SK-N-SH (cell line): ENCODE measurements around the gene ZNF496. TPM values are rescaled to one million over a fixed set of nuclear protein-coding genes. Genes with fewer than 3 reads are reported as not detected.

ENCODE experiments used
- CTCF ChIA-PET: fragments of 300-600, 350-600 bp; formaldehyde crosslinking; extraction: SDS; loops from one replicate; lab custom pipeline; 2021; lab: Yijun Ruan, JAX
- POLR2A ChIA-PET: fragments of 350-600 bp; sonication (Branson Sonifier 250); formaldehyde crosslinking; extraction: SDS; loops from one replicate; lab custom pipeline; 2020; ENCODE audit warnings: antibody characterized with exemption, inconsistent platforms; lab: Yijun Ruan, JAX
- DNase-seq: peaks from one replicate; pipeline ENCODE4 v3.0.0; 2012
- H2AFZ ChIP-seq: fragments of 200-600 bp; sonication (generic); 2 replicates; pipeline ENCODE4 v1.8.1; 2016; ENCODE audit warnings: antibody characterized with exemption, mild to moderate bottlenecking, low read depth
- H3F3A ChIP-seq: fragments of 200-600 bp; sonication (generic); replicated peaks from 2 replicates; pipeline ENCODE3; 2016; ENCODE audit warnings: antibody characterized with exemption, mild to moderate bottlenecking; ENCODE audit not compliant: insufficient read depth
- H3K27ac ChIP-seq, 2 experiments: fragments of 200-500 bp in 1 of 2; fragments of 200-600 bp in 1 of 2; sonication (Bioruptor generic) in 1 of 2; sonication (generic), shearing (Covaris generic) in 1 of 2; 2 replicates each; pipeline versions ENCODE4 v1.5.1 to v1.6.1; 2014 to 2016; ENCODE audit warnings: low read depth in 2 of 2, inconsistent platforms in 1 of 2, low read length in 1 of 2, mild to moderate bottlenecking in 1 of 2, mixed read lengths in 1 of 2
- H3K27me3 ChIP-seq: fragments of 200-600 bp; sonication (generic), shearing (Covaris generic); 2 replicates; pipeline ENCODE4 v1.6.1; 2016; ENCODE audit warnings: mixed run types; ENCODE audit not compliant: insufficient read depth
- H3K36me3 ChIP-seq, 2 experiments: fragments of 200-500 bp in 1 of 2; fragments of 200-600 bp in 1 of 2; sonication (Bioruptor generic) in 1 of 2; sonication (generic) in 1 of 2; replicated peaks in 1 of 2; 2 replicates each; pipeline versions ENCODE3 to v1.5.1; 2014 to 2016; ENCODE audit warnings: low read length in 1 of 2, mild to moderate bottlenecking in 1 of 2; ENCODE audit not compliant: insufficient read depth in 2 of 2, control insufficient read depth in 1 of 2
- H3K4me1 ChIP-seq, 2 experiments: fragments of 200-500 bp in 1 of 2; fragments of 200-600 bp in 1 of 2; sonication (Bioruptor generic) in 1 of 2; sonication (generic), shearing (Covaris generic) in 1 of 2; 2 replicates each; pipeline versions ENCODE4 v1.5.1 to v1.6.1; 2014 to 2016; ENCODE audit warnings: low read depth in 1 of 2, low read length in 1 of 2, mixed run types in 1 of 2; ENCODE audit not compliant: insufficient read depth in 2 of 2, control insufficient read depth in 1 of 2
- H3K4me2 ChIP-seq: fragments of 200-600 bp; sonication (generic), shearing (Covaris generic); 2 replicates; pipeline ENCODE4 v1.6.1; 2017; ENCODE audit warnings: mixed run types
- H3K4me3 ChIP-seq, 2 experiments: fragments of 200-500 bp in 1 of 2; fragments of 200-600 bp in 1 of 2; sonication (Bioruptor generic) in 1 of 2; sonication (generic), shearing (Covaris generic) in 1 of 2; 2 replicates each; pipeline versions ENCODE4 v1.5.1 to v1.8.1; 2014 to 2016; ENCODE audit warnings: low read depth in 2 of 2, inconsistent platforms in 1 of 2, low read length in 1 of 2, mild to moderate bottlenecking in 1 of 2, mixed read lengths in 1 of 2, moderate library complexity in 1 of 2
- H3K79me2 ChIP-seq: fragments of 200-600 bp; sonication (generic); 2 replicates; pipeline ENCODE4 v1.8.1; 2017; ENCODE audit warnings: mild to moderate bottlenecking; ENCODE audit not compliant: insufficient read depth
- H3K9ac ChIP-seq: fragments of 200-600 bp; sonication (generic); 2 replicates; pipeline ENCODE4 v1.6.1; 2017; ENCODE audit warnings: mixed run types
- H3K9me2 ChIP-seq: fragments of 200-600 bp; sonication (generic); 2 replicates; pipeline ENCODE4 v1.6.1; 2017; ENCODE audit warnings: mixed run types
- H3K9me3 ChIP-seq: fragments of 200-600 bp; sonication (generic); 2 replicates; pipeline ENCODE4 v1.6.1; 2017; ENCODE audit warnings: mixed run types, mild to moderate bottlenecking, moderate library complexity
- H4K20me1 ChIP-seq: fragments of 200-600 bp; sonication (generic); 2 replicates; pipeline ENCODE4 v1.6.1; 2017; ENCODE audit warnings: mild to moderate bottlenecking, mixed run types; ENCODE audit not compliant: insufficient read depth
- CHD2 ChIP-seq: fragments of 150-350 bp; IDR thresholded peaks from 2 replicates; pipeline ENCODE4 v1.6.1; 2018; ENCODE audit warnings: low read length; ENCODE audit not compliant: partially characterized antibody
- ELF1 ChIP-seq: IDR thresholded peaks from 2 replicates; pipeline ENCODE4 v1.4.0; 2012
- EP300 ChIP-seq, 2 experiments: IDR thresholded peaks; 2 replicates each; pipeline versions ENCODE4 v1.4.0 to v1.6.1; 2012; ENCODE audit warnings: borderline replicate concordance in 1 of 2, low read depth in 1 of 2, low read length in 1 of 2
- GABPA ChIP-seq: IDR thresholded peaks from 2 replicates; pipeline ENCODE4 v1.4.0; 2012; ENCODE audit warnings: low read depth, mild to moderate bottlenecking
- JUND ChIP-seq: IDR thresholded peaks from 2 replicates; pipeline ENCODE4 v1.4.0; 2012
- MEF2A ChIP-seq: IDR thresholded peaks from 2 replicates; pipeline ENCODE4 v1.4.0; 2012; ENCODE audit warnings: low read depth, borderline replicate concordance
- NRF1 ChIP-seq: IDR thresholded peaks from 2 replicates; pipeline ENCODE4 v1.6.1; 2012; ENCODE audit warnings: low read depth, mild to moderate bottlenecking, low read length
- POLR2AphosphoS5 ChIP-seq: IDR thresholded peaks from 2 replicates; pipeline ENCODE4 v1.6.1; 2012; ENCODE audit warnings: low read depth, low read length
- RAD21 ChIP-seq: IDR thresholded peaks from 2 replicates; pipeline ENCODE4 v1.6.1; 2012; ENCODE audit warnings: mild to moderate bottlenecking, low read length
- RCOR1 ChIP-seq: fragments of 150-350 bp; IDR thresholded peaks from 2 replicates; pipeline ENCODE4 v1.6.1; 2017; ENCODE audit warnings: antibody characterized with exemption, low read length
- RFX5 ChIP-seq: IDR thresholded peaks from 2 replicates; pipeline ENCODE4 v1.6.1; 2012; ENCODE audit warnings: mild to moderate bottlenecking, improper control_type of control experiment, low read length
- RXRA ChIP-seq: IDR thresholded peaks from 2 replicates; pipeline ENCODE4 v1.4.0; 2012; ENCODE audit warnings: low read depth, mild to moderate bottlenecking, borderline replicate concordance
- YY1 ChIP-seq: IDR thresholded peaks from 2 replicates; pipeline ENCODE4 v1.4.0; 2012; ENCODE audit warnings: low read depth, mild to moderate bottlenecking
- WGBS: methylation state at CpG from one replicate; pipeline ENCODE4 v1.1.6; 2017; ENCODE audit warnings: low lambda C conversion rate; 5-methylcytosine and 5-hydroxymethylcytosine counted together
- polyA plus RNA-seq, 3 experiments: library from polyadenylated mRNA; depleted of rRNA; stranded (reverse); fragments of >200 nt; gene quantifications; 2 replicates each; pipeline ENCODE4 v1.2.3, GENCODE V29; 2012
- TF ChIP-seq, protein P1 (sequence below): IDR thresholded peaks from 2 replicates; pipeline ENCODE4 v1.4.0; 2012; ENCODE audit warnings: low read depth, borderline replicate concordance
- TF ChIP-seq, protein P2 (sequence below): fragments of 200-600 bp; sonication (generic); IDR thresholded peaks from 2 replicates; pipeline ENCODE4 v1.6.1; 2017; ENCODE audit warnings: antibody characterized with exemption, mild to moderate bottlenecking, moderate library complexity
- TF ChIP-seq, protein P3 (sequence below): IDR thresholded peaks from 2 replicates; pipeline ENCODE4 v1.4.0; 2012; ENCODE audit warnings: low read depth, borderline replicate concordance
- TF ChIP-seq, protein P4 (sequence below): IDR thresholded peaks from 2 replicates; pipeline ENCODE4; 2012

The ZNF496 gene
- polyA plus RNA-seq, 1 of the 3 experiments (the other 2 are of a cell fraction), result 23.2 TPM

DNA sequence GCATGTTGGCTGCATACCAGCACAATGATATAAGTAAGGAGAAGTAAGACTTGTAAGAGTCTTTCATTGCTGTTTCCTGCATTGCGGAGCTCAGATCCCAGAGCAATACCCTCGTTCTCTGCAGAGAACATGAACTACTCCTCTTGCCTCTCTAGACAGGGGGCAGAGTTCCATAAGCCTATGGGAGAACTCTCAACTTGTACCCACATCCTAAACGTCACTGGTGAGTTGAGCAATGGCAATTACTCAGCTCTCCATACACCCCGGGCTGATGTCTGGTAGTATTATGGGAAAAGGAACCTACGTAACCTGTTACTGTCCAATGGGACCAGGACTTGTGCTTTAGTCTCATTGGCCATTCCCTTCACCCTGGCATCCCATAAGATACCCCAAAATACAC is 27.3 kb upstream of the ZNF496 start:
- TF ChIP-seq, protein P1, sequence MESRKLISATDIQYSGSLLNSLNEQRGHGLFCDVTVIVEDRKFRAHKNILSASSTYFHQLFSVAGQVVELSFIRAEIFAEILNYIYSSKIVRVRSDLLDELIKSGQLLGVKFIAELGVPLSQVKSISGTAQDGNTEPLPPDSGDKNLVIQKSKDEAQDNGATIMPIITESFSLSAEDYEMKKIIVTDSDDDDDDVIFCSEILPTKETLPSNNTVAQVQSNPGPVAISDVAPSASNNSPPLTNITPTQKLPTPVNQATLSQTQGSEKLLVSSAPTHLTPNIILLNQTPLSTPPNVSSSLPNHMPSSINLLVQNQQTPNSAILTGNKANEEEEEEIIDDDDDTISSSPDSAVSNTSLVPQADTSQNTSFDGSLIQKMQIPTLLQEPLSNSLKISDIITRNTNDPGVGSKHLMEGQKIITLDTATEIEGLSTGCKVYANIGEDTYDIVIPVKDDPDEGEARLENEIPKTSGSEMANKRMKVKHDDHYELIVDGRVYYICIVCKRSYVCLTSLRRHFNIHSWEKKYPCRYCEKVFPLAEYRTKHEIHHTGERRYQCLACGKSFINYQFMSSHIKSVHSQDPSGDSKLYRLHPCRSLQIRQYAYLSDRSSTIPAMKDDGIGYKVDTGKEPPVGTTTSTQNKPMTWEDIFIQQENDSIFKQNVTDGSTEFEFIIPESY, result no peak
- TF ChIP-seq GABPA (no peak), JUND (no peak), YY1 (no peak), POLR2AphosphoS5 (no peak), ELF1 (no peak), RFX5 (no peak), EP300 (IDR thresholded peaks at IDR 0.05; ENCODE audit: borderline replicate concordance in 1 of 2, low read depth in 1 of 2, low read length in 1 of 2) (no peak), RAD21 (no peak), CHD2 (no peak), MEF2A (no peak), RXRA (no peak), NRF1 (no peak), RCOR1 (no peak)
- TF ChIP-seq, protein P2, sequence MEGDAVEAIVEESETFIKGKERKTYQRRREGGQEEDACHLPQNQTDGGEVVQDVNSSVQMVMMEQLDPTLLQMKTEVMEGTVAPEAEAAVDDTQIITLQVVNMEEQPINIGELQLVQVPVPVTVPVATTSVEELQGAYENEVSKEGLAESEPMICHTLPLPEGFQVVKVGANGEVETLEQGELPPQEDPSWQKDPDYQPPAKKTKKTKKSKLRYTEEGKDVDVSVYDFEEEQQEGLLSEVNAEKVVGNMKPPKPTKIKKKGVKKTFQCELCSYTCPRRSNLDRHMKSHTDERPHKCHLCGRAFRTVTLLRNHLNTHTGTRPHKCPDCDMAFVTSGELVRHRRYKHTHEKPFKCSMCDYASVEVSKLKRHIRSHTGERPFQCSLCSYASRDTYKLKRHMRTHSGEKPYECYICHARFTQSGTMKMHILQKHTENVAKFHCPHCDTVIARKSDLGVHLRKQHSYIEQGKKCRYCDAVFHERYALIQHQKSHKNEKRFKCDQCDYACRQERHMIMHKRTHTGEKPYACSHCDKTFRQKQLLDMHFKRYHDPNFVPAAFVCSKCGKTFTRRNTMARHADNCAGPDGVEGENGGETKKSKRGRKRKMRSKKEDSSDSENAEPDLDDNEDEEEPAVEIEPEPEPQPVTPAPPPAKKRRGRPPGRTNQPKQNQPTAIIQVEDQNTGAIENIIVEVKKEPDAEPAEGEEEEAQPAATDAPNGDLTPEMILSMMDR, result no peak
- TF ChIP-seq, protein P3, sequence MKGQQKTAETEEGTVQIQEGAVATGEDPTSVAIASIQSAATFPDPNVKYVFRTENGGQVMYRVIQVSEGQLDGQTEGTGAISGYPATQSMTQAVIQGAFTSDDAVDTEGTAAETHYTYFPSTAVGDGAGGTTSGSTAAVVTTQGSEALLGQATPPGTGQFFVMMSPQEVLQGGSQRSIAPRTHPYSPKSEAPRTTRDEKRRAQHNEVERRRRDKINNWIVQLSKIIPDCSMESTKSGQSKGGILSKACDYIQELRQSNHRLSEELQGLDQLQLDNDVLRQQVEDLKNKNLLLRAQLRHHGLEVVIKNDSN, result no peak
- TF ChIP-seq, protein P4, sequence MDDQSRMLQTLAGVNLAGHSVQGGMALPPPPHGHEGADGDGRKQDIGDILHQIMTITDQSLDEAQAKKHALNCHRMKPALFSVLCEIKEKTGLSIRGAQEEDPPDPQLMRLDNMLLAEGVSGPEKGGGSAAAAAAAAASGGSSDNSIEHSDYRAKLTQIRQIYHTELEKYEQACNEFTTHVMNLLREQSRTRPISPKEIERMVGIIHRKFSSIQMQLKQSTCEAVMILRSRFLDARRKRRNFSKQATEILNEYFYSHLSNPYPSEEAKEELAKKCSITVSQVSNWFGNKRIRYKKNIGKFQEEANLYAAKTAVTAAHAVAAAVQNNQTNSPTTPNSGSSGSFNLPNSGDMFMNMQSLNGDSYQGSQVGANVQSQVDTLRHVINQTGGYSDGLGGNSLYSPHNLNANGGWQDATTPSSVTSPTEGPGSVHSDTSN, result no peak
- 96% methylated on average over 3 of the region's 5 CpGs for WGBS
- no peaks in the 10 kb centered on the region for H3K9me3 ChIP-seq
- no peaks in the 10 kb centered on the region for H3K4me1 ChIP-seq
- ChIA-PET CTCF (interaction anchor here (1.4 kb wide), 1 partner anchor 14 kb away, joined by 6 read pairs; no protein-coding TSS in a partner anchor), POLR2A (no interaction called here)
- no peak overlapping the region for H3K9ac ChIP-seq
- H3K79me2 ChIP-seq, result no peaks in the 10 kb centered on the region
- no peak overlapping the region for H3K27ac ChIP-seq
- H3K9me2 ChIP-seq, result no peaks in the 10 kb centered on the region
- peaks cover 0 to 2% of the 10 kb centered on the region in 2 experiments for H3K36me3 ChIP-seq
- H3F3A ChIP-seq, result no peaks in the 10 kb centered on the region
- no peak overlapping the region for H3K4me3 ChIP-seq
- DNase-seq, result no peak
- no peak overlapping the region for H3K4me2 ChIP-seq
- H2AFZ ChIP-seq, result no peak overlapping the region
- H3K27me3 ChIP-seq, result no peaks in the 10 kb centered on the region
- H4K20me1 ChIP-seq, result no peaks in the 10 kb centered on the region
